Upper lobe of left lung (tissue), 4 donors: Measurements from ENCODE around the gene ZNF740.

Experiments
- CTCF ChIP-seq, 6 experiments: fragments of 450-650 bp in 4 of 6; fragments of 200-600 bp in 2 of 6; sonication (generic) in 2 of 6; IDR thresholded peaks; one replicate each; pipeline ENCODE4 v1.5.1; 2016 to 2019; ENCODE audit warnings: antibody characterized with exemption in 6 of 6
- POLR2A ChIP-seq, 4 donors: fragments of 450-650 bp; IDR thresholded peaks; one replicate each; pipeline ENCODE4 v1.5.1; 2016 to 2017; ENCODE audit warnings: antibody characterized with exemption in 4 of 4, mild to moderate bottlenecking in 2 of 4

DNA sequence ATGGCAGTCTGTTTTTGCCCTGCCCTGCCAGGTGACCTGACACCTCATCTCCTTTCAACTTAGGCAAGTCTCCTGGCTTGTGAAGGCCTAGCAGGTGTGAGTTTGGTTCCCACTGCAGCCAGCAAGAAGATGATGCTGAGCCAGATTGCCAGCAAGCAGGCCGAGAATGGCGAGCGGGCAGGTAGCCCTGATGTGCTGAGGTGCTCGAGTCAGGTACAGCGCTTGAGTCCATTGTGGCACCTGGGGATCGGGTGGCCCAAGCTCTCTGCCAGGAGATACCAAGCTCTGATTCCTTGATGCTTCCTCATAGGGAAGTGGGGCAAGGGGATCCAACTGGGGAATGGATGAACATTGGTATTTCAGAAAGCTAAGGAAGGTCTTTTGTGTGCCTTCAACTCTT, 4.3 kb downstream of the ZNF740 start:
- no peak for TF ChIP-seq CTCF (IDR thresholded peaks at IDR 0.05)
- TF ChIP-seq POLR2A (IDR thresholded peaks at IDR 0.05), result no peak
